ENCODE results near the gene PLEKHA6. TPM values are rescaled to one million over a fixed set of nuclear protein-coding genes. Genes with fewer than 3 reads are reported as not detected.

PLEKHA6 gene
- polyA plus RNA-seq, 3 donors, result 0.08 TPM; not detected in 1

DNA sequence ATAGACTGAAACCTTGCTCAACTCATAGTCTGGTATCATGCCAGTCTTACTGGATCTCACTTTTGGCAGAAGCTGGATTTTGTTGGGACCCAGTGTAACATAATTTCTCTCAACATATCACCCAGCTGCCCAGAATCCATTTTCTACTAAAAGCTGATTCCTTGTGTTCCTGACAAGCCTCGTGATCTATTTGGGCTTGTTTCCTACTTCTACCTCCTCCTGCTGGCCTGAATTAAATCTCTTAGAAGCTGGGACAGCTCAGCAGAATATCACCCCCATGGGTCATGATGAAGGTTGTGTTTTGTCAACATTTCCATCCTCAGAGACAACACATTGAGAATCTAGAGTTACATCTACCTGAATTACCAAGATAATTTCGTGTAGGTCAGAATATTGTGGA, 153.6 kb downstream of the PLEKHA6 start:
- Mint-ChIP-seq H3K4me1 (no peaks in the 10 kb centered on the region), H3K9me3 (no peaks in the 10 kb centered on the region), H3K27me3 (ENCODE audit: low read depth in 3 of 3) (peaks cover 9 to 24% (median 20%) of the 10 kb centered on the region in 3 donors), H3K36me3 (no peaks in the 10 kb centered on the region), H3K27ac (no peak overlapping the region), H3K4me3 (peak overlapping the region in 1 of 2 donors; percentile 1)
- no peaks in the 10 kb centered on the region for H3K9me3 ChIP-seq (replicated peaks in 1 of 2; ENCODE audit: control insufficient read depth in 1 of 2, insufficient read depth in 1 of 2, low read length in 2 of 2)
- no peaks in the 10 kb centered on the region for H3K36me3 ChIP-seq (replicated peaks in 1 of 2; ENCODE audit: control insufficient read depth in 1 of 2, insufficient read depth in 2 of 2, low read length in 2 of 2)
- no peak overlapping the region for H3K4me2 ChIP-seq (replicated peaks; ENCODE audit: extremely low read depth, low read length, poor library complexity, severe bottlenecking)
- H3K9ac ChIP-seq (ENCODE audit: insufficient read depth, low read length, poor library complexity, severe bottlenecking), result no peak overlapping the region
- no peaks in the 10 kb centered on the region for H3K27me3 ChIP-seq (ENCODE audit: control insufficient read depth in 2 of 2, insufficient read depth in 2 of 2, low read length in 2 of 2)
- no peak overlapping the region for H2AFZ ChIP-seq (ENCODE audit: insufficient read depth, low read depth, low read length, poor library complexity, severe bottlenecking)
- H3K27ac ChIP-seq (ENCODE audit: low read depth in 1 of 2, low read length in 2 of 2), result no peak overlapping the region
- H3K4me1 ChIP-seq (ENCODE audit: control insufficient read depth in 1 of 2, insufficient read depth in 2 of 2, low read length in 2 of 2), result no peaks in the 10 kb centered on the region
- WGBS (ENCODE audit: insufficient coverage), result no CpG with 5 or more reads among the region's 2 CpGs
- no peaks in the 10 kb centered on the region for H4K20me1 ChIP-seq (ENCODE audit: insufficient read depth, low read length)
- intact Hi-C loops (cut with micrococcal nuclease), result loop anchor here in 1 of 2 donors (2.0 kb wide), 1 partner anchor 43 kb away; no protein-coding TSS in a partner anchor
- no peak for DNase-seq
- H3K79me2 ChIP-seq (ENCODE audit: insufficient read depth, low read length), result no peaks in the 10 kb centered on the region
- H3K4me3 ChIP-seq (replicated peaks in 1 of 3; ENCODE audit: low read depth in 2 of 3, low read length in 3 of 3), result no peak overlapping the region
- TF ChIP-seq, protein P1, sequence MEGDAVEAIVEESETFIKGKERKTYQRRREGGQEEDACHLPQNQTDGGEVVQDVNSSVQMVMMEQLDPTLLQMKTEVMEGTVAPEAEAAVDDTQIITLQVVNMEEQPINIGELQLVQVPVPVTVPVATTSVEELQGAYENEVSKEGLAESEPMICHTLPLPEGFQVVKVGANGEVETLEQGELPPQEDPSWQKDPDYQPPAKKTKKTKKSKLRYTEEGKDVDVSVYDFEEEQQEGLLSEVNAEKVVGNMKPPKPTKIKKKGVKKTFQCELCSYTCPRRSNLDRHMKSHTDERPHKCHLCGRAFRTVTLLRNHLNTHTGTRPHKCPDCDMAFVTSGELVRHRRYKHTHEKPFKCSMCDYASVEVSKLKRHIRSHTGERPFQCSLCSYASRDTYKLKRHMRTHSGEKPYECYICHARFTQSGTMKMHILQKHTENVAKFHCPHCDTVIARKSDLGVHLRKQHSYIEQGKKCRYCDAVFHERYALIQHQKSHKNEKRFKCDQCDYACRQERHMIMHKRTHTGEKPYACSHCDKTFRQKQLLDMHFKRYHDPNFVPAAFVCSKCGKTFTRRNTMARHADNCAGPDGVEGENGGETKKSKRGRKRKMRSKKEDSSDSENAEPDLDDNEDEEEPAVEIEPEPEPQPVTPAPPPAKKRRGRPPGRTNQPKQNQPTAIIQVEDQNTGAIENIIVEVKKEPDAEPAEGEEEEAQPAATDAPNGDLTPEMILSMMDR (IDR thresholded peaks at IDR 0.05), result no peak

GRCh38 chr1:204205486-204205885, 154.2 kb downstream of the PLEKHA6 start:
- Histone ChIP-seq H3K79me2 (ENCODE audit: insufficient read depth, low read length) (no peaks in the 10 kb centered on the region), H3K9me3 (replicated peaks in 1 of 2; ENCODE audit: control insufficient read depth in 1 of 2, insufficient read depth in 1 of 2, low read length in 2 of 2) (no peaks in the 10 kb centered on the region), H4K20me1 (ENCODE audit: insufficient read depth, low read length) (no peaks in the 10 kb centered on the region), H3K36me3 (replicated peaks in 1 of 2; ENCODE audit: control insufficient read depth in 1 of 2, insufficient read depth in 2 of 2, low read length in 2 of 2) (no peaks in the 10 kb centered on the region), H3K27me3 (ENCODE audit: control insufficient read depth in 2 of 2, insufficient read depth in 2 of 2, low read length in 2 of 2) (no peaks in the 10 kb centered on the region), H3K4me2 (replicated peaks; ENCODE audit: extremely low read depth, low read length, poor library complexity, severe bottlenecking) (no peak overlapping the region), H3K27ac (ENCODE audit: low read depth in 1 of 2, low read length in 2 of 2) (no peak overlapping the region), H2AFZ (ENCODE audit: insufficient read depth, low read depth, low read length, poor library complexity, severe bottlenecking) (no peak overlapping the region), H3K9ac (ENCODE audit: insufficient read depth, low read length, poor library complexity, severe bottlenecking) (no peak overlapping the region), H3K4me1 (ENCODE audit: control insufficient read depth in 1 of 2, insufficient read depth in 2 of 2, low read length in 2 of 2) (no peaks in the 10 kb centered on the region), H3K4me3 (replicated peaks in 1 of 3; ENCODE audit: low read depth in 2 of 3, low read length in 3 of 3) (no peak overlapping the region)
- no peak for DNase-seq
- H3K36me3 Mint-ChIP-seq, result no peaks in the 10 kb centered on the region
- H3K4me1 Mint-ChIP-seq, result no peaks in the 10 kb centered on the region
- intact Hi-C loops (cut with micrococcal nuclease), result loop anchor here in 1 of 2 donors (2.0 kb wide), 1 partner anchor 43 kb away; no protein-coding TSS in a partner anchor
- H3K9me3 Mint-ChIP-seq, result no peaks in the 10 kb centered on the region
- H3K4me3 Mint-ChIP-seq, result peak overlapping the region in 1 of 2 donors; percentile 6
- H3K27me3 Mint-ChIP-seq (ENCODE audit: low read depth in 3 of 3), result peaks cover 9 to 24% (median 20%) of the 10 kb centered on the region in 3 donors
- TF ChIP-seq, protein P1 (IDR thresholded peaks at IDR 0.05), result no peak
- H3K27ac Mint-ChIP-seq, result no peak overlapping the region

Data from CD14-positive monocyte (primary cell).